Heart right ventricle (tissue), 16 donors: Measurements from ENCODE around the gene EFNA5. TPM values are rescaled to one million over a fixed set of nuclear protein-coding genes. Genes with fewer than 3 reads are reported as not detected.

Experiments
- ATAC-seq, 8 donors: fragments of 200-7000 bp; cut with Tn5 transposase; one replicate each; pipeline ENCODE4 v1.9.1; 2020; ENCODE audit warnings: mild to moderate bottlenecking in 8 of 8, moderate library complexity in 8 of 8, moderate number of reproducible peaks in 1 of 8
- DNase-seq, 2 donors: peaks; one replicate each; pipeline ENCODE4 v3.0.0-alpha.2; 2020
- H3K27ac ChIP-seq, 10 donors: fragments of 200-600 bp; sonication (generic) in 2 of 10; one replicate each; pipeline versions ENCODE4 v1.5.0 to v1.8.0; 2020 to 2022; ENCODE audit warnings: mild to moderate bottlenecking in 3 of 10
- H3K27me3 ChIP-seq, 7 donors: fragments of 200-600 bp; one replicate each; pipeline ENCODE4 v1.8.0; 2021 to 2022; ENCODE audit warnings: mild to moderate bottlenecking in 2 of 7
- H3K36me3 ChIP-seq, 9 donors: fragments of 200-600 bp; sonication (generic) in 1 of 9; one replicate each; pipeline versions ENCODE4 v1.5.0 to v1.8.0; 2020 to 2022; ENCODE audit warnings: mild to moderate bottlenecking in 2 of 9
- H3K4me1 ChIP-seq, 9 donors: fragments of 200-600 bp; sonication (generic) in 1 of 9; one replicate each; pipeline versions ENCODE4 v1.5.0 to v1.8.0; 2020 to 2022; ENCODE audit warnings: mild to moderate bottlenecking in 4 of 9
- H3K4me3 ChIP-seq, 10 donors: fragments of 200-600 bp; sonication (generic) in 2 of 10; one replicate each; pipeline versions ENCODE4 v1.5.0 to v1.8.0; 2020 to 2022; ENCODE audit warnings: mild to moderate bottlenecking in 7 of 10, moderate library complexity in 2 of 10
- H3K9me3 ChIP-seq, 11 donors: fragments of 200-600 bp in 10 of 11; sonication (generic) in 2 of 11; one replicate each; pipeline versions ENCODE4 v1.5.0 to v1.8.0; 2013 to 2022; ENCODE audit warnings: mild to moderate bottlenecking in 2 of 11, control low read depth in 1 of 11, moderate library complexity in 1 of 11
- WGBS, 2 donors: extraction: QIAGEN DNeasy Blood & Tissue Kit; methylation state at CpG; one replicate each; pipeline ENCODE4 v1.1.7; 2013; ENCODE audit warnings: inconsistent platforms in 1 of 2; 5-methylcytosine and 5-hydroxymethylcytosine counted together
- intact Hi-C, 10 donors: fragments of 100-400 bp; cut with DNase I; formaldehyde crosslinking; loops; one replicate each; pipeline versions ENCODE4 v1.11.1 to v1.14.2; 2022
- polyA plus RNA-seq, 2 donors: library from polyadenylated mRNA; stranded (reverse); fragments of 200-250 nt; gene quantifications; one replicate each; pipeline ENCODE4 v1.2.3, GENCODE V29; 2013
- total RNA-seq, 10 donors: library from RNA; stranded (reverse); fragmentation: NEBNext Ultra II Directional in 3 of 10; extraction: Animal tissue kit (Norgen Biotek cat#: 25700) in 3 of 10; gene quantifications; one replicate each; pipeline versions ENCODE4 v1.2.1 to v1.2.4, GENCODE V29; 2021 to 2023
- TF ChIP-seq, protein P1 (sequence below), 9 donors: fragments of 200-600 bp; sonication (generic) in 2 of 9; IDR thresholded peaks; one replicate each; pipeline versions ENCODE4 v1.5.0 to v1.8.0; 2021 to 2022; ENCODE audit warnings: antibody characterized with exemption in 9 of 9, mild to moderate bottlenecking in 5 of 9, moderate library complexity in 1 of 9
- donor health status: Arrhythmogenic right ventricular cardiomyopathy.
- donor health status: ischemic (EF 13 %, LVEDD 7.1; RV severe dilation, severe dysfunction).
- donor health status: healthy with polysubstance abuse.
- donor health status: DM: no; HTN: yes; CAD: no.
- donor health status: DM: no; HTN: no; CAD: no.
- donor health status: ischemic (EF 25% LVEDD 6.9; RV normal size, moderate dysfunction).
- donor health status: ischemic (EF 25% LVEDD 5.7; RV mildly dilated, moderate dysfunction).
- donor health status: healthy.
- donor health status: DM: yes; HTN: yes; CAD: no.
- donor health status: Ischemic cardiomyopathy.
- donor health status: ischemic (EF 35%, LVEDD 5.7; RV mildly dilated, moderate dysfunction).
- donor health status: nonischemic (EF 11% LVEDD 7.7; RV severe dilation, severe dysfunction).
- donor health status: DM: yes; HTN: yes; CAD: no.
- donor health status: PGD.
- donor health status: ischemic (EF 29% LVEDD 5.4; RV normal size, mild dysfunction).
- donor health status: nonischemic (EF 23%, LVEDD 6.1; RV moderate dilation, normal function).

Gene EFNA5
- total and polyA plus RNA-seq, 12 donors: 6.9 to 49.4 (median 33.9) TPM

DNA sequence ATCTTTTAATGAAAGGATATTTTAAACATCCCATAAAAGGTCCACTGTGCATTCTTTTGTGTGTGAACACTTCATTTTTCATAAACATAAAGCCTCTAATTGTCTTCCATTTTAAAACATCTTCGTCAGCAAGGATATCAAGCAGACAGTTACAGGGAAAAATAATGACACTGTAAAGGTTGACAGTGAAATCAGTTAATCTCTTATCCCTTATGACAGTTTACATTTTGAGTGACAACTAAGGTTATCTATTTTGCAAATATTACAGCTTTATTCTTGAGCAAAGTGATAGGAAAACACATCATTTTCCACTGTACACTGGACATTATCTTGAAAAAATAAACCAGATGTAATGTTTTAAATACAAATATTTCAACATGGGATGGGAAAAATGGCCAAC, 28.7 kb upstream of the EFNA5 start:
- ATAC-seq: no peak
- intact Hi-C loops: no loop called here

DNA sequence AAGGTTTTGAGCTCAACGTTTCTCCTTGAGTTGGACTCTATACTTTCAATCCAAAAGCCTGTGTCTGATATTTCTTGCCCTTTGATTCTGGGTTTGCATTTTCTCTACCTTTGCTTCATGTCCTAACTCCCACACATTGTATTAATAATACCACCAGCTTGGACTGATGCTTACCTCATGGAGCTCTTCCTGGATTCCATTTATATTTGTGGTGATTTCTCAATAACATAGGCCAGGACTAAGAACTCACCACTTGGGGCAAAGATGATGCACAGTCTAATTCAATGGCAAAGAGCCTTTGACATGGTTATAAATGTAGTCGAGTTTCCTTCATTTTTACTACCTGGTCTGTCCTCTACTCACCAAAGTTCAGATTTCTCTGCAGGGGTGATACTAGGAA, 27.5 kb upstream of the EFNA5 start:
- DNase-seq (no peak), ATAC-seq (no peak)
- TF ChIP-seq, protein P1, sequence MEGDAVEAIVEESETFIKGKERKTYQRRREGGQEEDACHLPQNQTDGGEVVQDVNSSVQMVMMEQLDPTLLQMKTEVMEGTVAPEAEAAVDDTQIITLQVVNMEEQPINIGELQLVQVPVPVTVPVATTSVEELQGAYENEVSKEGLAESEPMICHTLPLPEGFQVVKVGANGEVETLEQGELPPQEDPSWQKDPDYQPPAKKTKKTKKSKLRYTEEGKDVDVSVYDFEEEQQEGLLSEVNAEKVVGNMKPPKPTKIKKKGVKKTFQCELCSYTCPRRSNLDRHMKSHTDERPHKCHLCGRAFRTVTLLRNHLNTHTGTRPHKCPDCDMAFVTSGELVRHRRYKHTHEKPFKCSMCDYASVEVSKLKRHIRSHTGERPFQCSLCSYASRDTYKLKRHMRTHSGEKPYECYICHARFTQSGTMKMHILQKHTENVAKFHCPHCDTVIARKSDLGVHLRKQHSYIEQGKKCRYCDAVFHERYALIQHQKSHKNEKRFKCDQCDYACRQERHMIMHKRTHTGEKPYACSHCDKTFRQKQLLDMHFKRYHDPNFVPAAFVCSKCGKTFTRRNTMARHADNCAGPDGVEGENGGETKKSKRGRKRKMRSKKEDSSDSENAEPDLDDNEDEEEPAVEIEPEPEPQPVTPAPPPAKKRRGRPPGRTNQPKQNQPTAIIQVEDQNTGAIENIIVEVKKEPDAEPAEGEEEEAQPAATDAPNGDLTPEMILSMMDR (IDR thresholded peaks at IDR 0.05): no peak
- no peaks in the 10 kb centered on the region for H3K27me3 ChIP-seq
- peaks cover 0 to 5% (median 0%) of the 10 kb centered on the region in 11 donors for H3K9me3 ChIP-seq
- no peak overlapping the region for H3K4me3 ChIP-seq
- no peaks in the 10 kb centered on the region for H3K4me1 ChIP-seq
- H3K36me3 ChIP-seq: no peaks in the 10 kb centered on the region
- WGBS, 2 donors: 84 to 92% methylated on average over 2 of the region's 2 CpGs
- intact Hi-C loops: no loop called here
- H3K27ac ChIP-seq: no peak overlapping the region

More for the DNA sequence above, 28.7 kb upstream of the EFNA5 start:
- WGBS, 2 donors: 76 to 84% methylated on average over 1 of the region's 1 CpG
- no peaks in the 10 kb centered on the region for H3K27me3 ChIP-seq
- no peak for DNase-seq
- no peaks in the 10 kb centered on the region for H3K9me3 ChIP-seq
- H3K36me3 ChIP-seq: no peaks in the 10 kb centered on the region
- TF ChIP-seq, protein P1 (IDR thresholded peaks at IDR 0.05): no peak
- H3K27ac ChIP-seq: no peak overlapping the region
- H3K4me3 ChIP-seq: no peak overlapping the region
- H3K4me1 ChIP-seq: no peaks in the 10 kb centered on the region

DNA sequence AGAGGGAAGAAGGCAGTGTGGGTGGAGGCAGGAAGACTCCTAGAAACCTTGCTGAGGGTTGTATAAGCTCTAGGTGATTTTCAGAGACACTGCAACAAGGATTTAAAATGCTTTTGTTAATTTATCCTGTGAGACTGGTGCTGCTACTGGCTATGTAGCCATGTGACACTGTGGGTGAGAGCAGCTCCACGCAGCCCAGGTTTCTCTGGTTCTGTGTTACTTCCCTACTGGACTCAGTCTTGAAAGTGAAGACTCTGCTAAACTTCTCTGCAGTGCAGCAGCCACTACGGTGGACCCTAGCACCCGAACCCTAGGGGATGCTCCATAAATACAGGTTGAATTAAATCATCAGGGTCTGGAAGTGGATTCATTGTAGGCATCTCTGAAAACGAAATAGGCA, 25.8 kb upstream of the EFNA5 start:
- Histone ChIP-seq H3K27me3 (no peaks in the 10 kb centered on the region), H3K36me3 (no peaks in the 10 kb centered on the region), H3K9me3 (peaks cover 0 to 23% (median 0%) of the 10 kb centered on the region in 11 donors), H3K4me3 (no peak overlapping the region), H3K4me1 (no peaks in the 10 kb centered on the region), H3K27ac (no peak overlapping the region)
- DNase-seq (no peak), ATAC-seq (no peak)
- intact Hi-C loops: no loop called here
- 78 to 80% methylated on average over 4 of the region's 4 CpGs for WGBS, 2 donors
- TF ChIP-seq, protein P1 (IDR thresholded peaks at IDR 0.05): no peak

DNA sequence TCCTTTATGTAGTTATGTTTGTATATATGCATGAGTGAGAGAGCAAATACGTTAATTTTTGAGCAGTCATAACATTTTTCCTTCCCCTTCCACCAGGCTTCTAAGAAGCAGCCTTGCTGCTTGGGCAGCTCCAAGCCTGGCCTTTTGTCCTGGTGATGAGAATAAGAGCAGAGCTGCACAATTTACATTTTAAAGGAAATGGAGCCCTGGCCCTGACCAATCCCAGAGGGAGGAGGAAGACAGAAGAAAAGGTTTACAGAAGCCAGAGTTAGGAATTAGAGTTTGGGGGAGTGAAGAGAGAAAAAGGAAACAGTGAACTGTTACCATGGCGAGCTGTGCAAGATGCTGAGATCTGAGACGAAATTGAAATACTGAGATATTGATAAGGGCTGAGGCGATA, 25.3 kb upstream of the EFNA5 start:
- TF ChIP-seq, protein P1 (IDR thresholded peaks at IDR 0.05): no peak
- H3K4me3 ChIP-seq: no peak overlapping the region
- H3K27me3 ChIP-seq: no peaks in the 10 kb centered on the region
- ATAC-seq: no peak
- H3K36me3 ChIP-seq: no peaks in the 10 kb centered on the region
- H3K9me3 ChIP-seq: peaks cover 0 to 28% (median 0%) of the 10 kb centered on the region in 11 donors
- intact Hi-C loops: no loop called here
- 55 to 58% methylated on average over 4 of the region's 4 CpGs for WGBS, 2 donors
- no peaks in the 10 kb centered on the region for H3K4me1 ChIP-seq
- no peak overlapping the region for H3K27ac ChIP-seq
- DNase-seq: no peak
